Hepatocyte (in vitro differentiated cells): ENCODE results near the gene LUZP2. TPM values are rescaled to one million over a fixed set of nuclear protein-coding genes. Genes with fewer than 3 reads are reported as not detected.

Experiments
- DNase-seq: peaks from one replicate; pipeline ENCODE4 v3.0.0-alpha.2; 2016; ENCODE audit warnings: low spot score
- H2AFZ ChIP-seq: fragments of 200-600 bp; sonication (generic); 2 replicates; pipeline ENCODE4 v1.6.0; 2016; ENCODE audit warnings: antibody characterized with exemption, mild to moderate bottlenecking
- H3K27ac ChIP-seq: fragments of 200-600 bp; sonication (generic); 2 replicates; pipeline ENCODE4 v1.5.1; 2016; ENCODE audit warnings: mild to moderate bottlenecking
- H3K27me3 ChIP-seq: fragments of 200-600 bp; sonication (generic); 2 replicates; pipeline ENCODE4 v1.6.1; 2016
- H3K36me3 ChIP-seq: fragments of 200-600 bp; sonication (generic); replicated peaks from 2 replicates; pipeline ENCODE4 v1.5.1; 2016; ENCODE audit warnings: low read depth; ENCODE audit not compliant: insufficient read depth
- H3K4me1 ChIP-seq: fragments of 200-600 bp; sonication (generic); 2 replicates; pipeline ENCODE4 v1.5.1; 2016; ENCODE audit warnings: mild to moderate bottlenecking, moderate library complexity; ENCODE audit not compliant: insufficient read depth
- H3K4me2 ChIP-seq: fragments of 200-600 bp; sonication (generic); 2 replicates; pipeline ENCODE4 v1.6.0; 2016
- H3K4me3 ChIP-seq: fragments of 200-600 bp; sonication (generic); 2 replicates; pipeline ENCODE4 v1.5.1; 2016; ENCODE audit warnings: mild to moderate bottlenecking
- H3K79me2 ChIP-seq: fragments of 200-600 bp; sonication (generic); 2 replicates; pipeline ENCODE4 v1.6.0; 2017; ENCODE audit warnings: mild to moderate bottlenecking
- H3K9me2 ChIP-seq: fragments of 200-600 bp; sonication (generic); replicated peaks from 2 replicates; pipeline ENCODE4 v1.6.0; 2017; ENCODE audit warnings: mild to moderate bottlenecking; ENCODE audit not compliant: insufficient read depth
- H3K9me3 ChIP-seq: fragments of 200-600 bp; sonication (generic); 2 replicates; pipeline ENCODE4 v1.5.1; 2016; ENCODE audit warnings: low read depth, mild to moderate bottlenecking
- H4K20me1 ChIP-seq: fragments of 200-600 bp; sonication (generic); 2 replicates; pipeline ENCODE4 v1.6.0; 2016; ENCODE audit warnings: mild to moderate bottlenecking; ENCODE audit not compliant: insufficient read depth, poor library complexity, severe bottlenecking
- CTCF ChIP-seq: fragments of 200-600 bp; sonication (generic); IDR thresholded peaks from 2 replicates; pipeline ENCODE4 v1.5.1; 2016; ENCODE audit warnings: antibody characterized with exemption, mild to moderate bottlenecking; ENCODE audit not compliant: poor library complexity
- EZH2 ChIP-seq: fragments of 200-600 bp; sonication (generic); IDR thresholded peaks from 2 replicates; pipeline ENCODE4 v1.6.1; 2016; ENCODE audit warnings: antibody characterized with exemption, mild to moderate bottlenecking, borderline replicate concordance
- EZH2phosphoT487 ChIP-seq: fragments of 200-600 bp; sonication (generic); IDR thresholded peaks from one replicate; pipeline ENCODE4 v1.6.1; 2018; ENCODE audit warnings: antibody characterized with exemption, mild to moderate bottlenecking, low read depth, moderate library complexity; ENCODE audit not compliant: unreplicated experiment, severe bottlenecking
- WGBS: methylation state at CpG from one replicate; pipeline ENCODE4 v1.1.6; 2016; ENCODE audit warnings: low lambda C conversion rate; ENCODE audit errors: missing lambda C conversion rate; 5-methylcytosine and 5-hydroxymethylcytosine counted together
- polyA plus RNA-seq: library from polyadenylated mRNA; unstranded; fragments of >200 nt; fragmentation: Nextera tagmentation; extraction: Ambion mirVana; gene quantifications from 2 replicates; pipeline ENCODE4 v1.2.1, GENCODE V29; 2016
- total RNA-seq: library from RNA; depleted of rRNA; stranded (reverse); fragments of >200 nt; gene quantifications from 2 replicates; pipeline ENCODE4 v1.2.3, GENCODE V29; 2014

LUZP2 gene
- total and polyA plus RNA-seq, 2 experiments from 2014 or later = 2.2 to 7.9 TPM

DNA sequence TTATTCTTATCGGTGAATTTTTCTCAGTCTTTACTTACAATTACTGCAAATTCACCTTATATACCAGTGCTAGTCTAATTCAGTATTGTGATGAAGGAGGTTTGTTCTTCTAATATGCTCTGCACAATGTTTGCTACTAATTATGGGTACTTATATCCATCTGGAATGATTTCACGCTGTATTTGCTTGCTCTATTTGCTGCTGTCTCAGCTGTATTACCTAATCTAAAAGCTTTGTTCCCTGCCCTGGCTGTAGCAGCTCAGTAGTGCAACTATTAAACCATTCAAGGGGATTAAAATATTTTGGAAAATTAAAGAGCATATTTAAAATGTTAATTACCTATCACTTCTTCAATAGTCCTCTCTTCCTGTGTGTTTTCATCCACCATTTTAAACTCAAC, 375.3 kb downstream of the LUZP2 start:
- Histone ChIP-seq H3K4me2 (no peak overlapping the region), H3K36me3 (no peaks in the 10 kb centered on the region), H3K27me3 (no peaks in the 10 kb centered on the region), H3K79me2 (no peaks in the 10 kb centered on the region), H3K27ac (no peak overlapping the region), H3K4me1 (no peaks in the 10 kb centered on the region), H2AFZ (no peak overlapping the region), H4K20me1 (no peaks in the 10 kb centered on the region), H3K9me2 (no peaks in the 10 kb centered on the region), H3K4me3 (no peak overlapping the region), H3K9me3 (no peaks in the 10 kb centered on the region)
- no peak for DNase-seq
- WGBS = 90% methylated on average over 2 of the region's 2 CpGs
- TF ChIP-seq CTCF (no peak), EZH2 (no peak), EZH2phosphoT487 (no peak)

DNA sequence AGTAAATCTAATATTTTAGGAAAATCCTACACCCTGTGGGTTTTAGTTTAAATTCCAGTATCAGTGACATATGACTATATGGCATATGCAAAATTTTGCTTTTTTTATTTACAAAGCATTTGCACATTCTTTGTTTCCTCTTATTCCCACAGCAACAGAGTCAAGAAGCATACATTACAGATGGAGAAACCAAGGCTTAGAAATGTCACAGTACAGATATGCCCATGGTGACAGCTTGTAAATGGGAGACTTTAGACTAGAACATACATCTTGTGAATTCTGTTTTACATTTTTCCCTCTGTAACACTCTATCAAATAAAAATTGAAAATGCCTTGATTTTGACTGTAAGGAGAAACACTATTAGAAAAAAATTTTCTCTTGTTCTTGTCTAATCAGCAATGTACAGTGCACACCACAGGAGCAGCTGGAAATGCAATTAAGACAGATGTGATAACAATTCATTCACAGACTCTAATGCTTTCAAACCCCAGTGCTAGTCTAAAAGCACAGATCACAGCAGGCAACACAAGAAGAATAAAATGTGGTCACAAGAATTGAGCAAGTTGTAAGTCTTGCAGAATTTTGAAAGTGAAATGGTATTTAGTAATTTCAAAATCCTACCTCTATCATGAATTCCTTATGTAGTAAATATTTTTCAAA, 375.9 kb downstream of the LUZP2 start:
- H4K20me1 ChIP-seq = no peaks in the 10 kb centered on the region
- H3K4me2 ChIP-seq = no peak overlapping the region
- TF ChIP-seq CTCF = no peak
- TF ChIP-seq EZH2 = no peak
- no peak for TF ChIP-seq EZH2phosphoT487
- no peak overlapping the region for H3K4me3 ChIP-seq
- H3K4me1 ChIP-seq = no peaks in the 10 kb centered on the region
- no peaks in the 10 kb centered on the region for H3K9me2 ChIP-seq
- no peaks in the 10 kb centered on the region for H3K79me2 ChIP-seq
- no peak overlapping the region for H2AFZ ChIP-seq
- no peak for DNase-seq
- no peaks in the 10 kb centered on the region for H3K27me3 ChIP-seq
- no peaks in the 10 kb centered on the region for H3K36me3 ChIP-seq
- H3K27ac ChIP-seq = no peak overlapping the region
- H3K9me3 ChIP-seq = no peaks in the 10 kb centered on the region

DNA sequence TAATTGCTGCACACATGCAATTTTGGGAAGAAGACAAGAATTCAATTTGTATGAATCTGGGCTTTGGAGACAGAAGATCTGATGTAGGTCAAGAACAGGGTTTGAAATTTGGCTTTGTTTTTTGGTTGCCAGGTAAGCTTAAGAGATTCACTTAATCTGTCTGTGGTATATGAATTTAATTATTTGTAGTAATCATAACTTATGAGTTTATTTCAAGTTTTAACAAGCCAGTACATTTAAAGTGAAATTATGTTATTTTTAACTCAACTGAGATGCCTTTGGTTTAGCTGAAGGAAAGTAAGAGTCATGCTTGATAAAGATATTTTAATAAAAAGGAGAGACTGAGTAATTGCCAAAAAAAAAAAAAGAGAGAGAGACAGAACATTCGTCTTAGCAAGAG, 384.1 kb downstream of the LUZP2 start:
- Histone ChIP-seq H3K27me3 (no peaks in the 10 kb centered on the region), H3K9me2 (no peaks in the 10 kb centered on the region), H3K36me3 (no peaks in the 10 kb centered on the region), H3K4me2 (no peak overlapping the region), H2AFZ (no peak overlapping the region), H3K4me1 (no peaks in the 10 kb centered on the region), H3K9me3 (no peaks in the 10 kb centered on the region), H3K27ac (no peak overlapping the region), H3K79me2 (no peaks in the 10 kb centered on the region), H4K20me1 (no peaks in the 10 kb centered on the region), H3K4me3 (no peak overlapping the region)
- WGBS = 42% methylated on average over 1 of the region's 1 CpG
- no peak for DNase-seq
- TF ChIP-seq EZH2phosphoT487 (no peak), CTCF (no peak), EZH2 (no peak)
